ENCODE data around the gene ZSCAN25. TPM values are rescaled to one million over a fixed set of nuclear protein-coding genes. Genes with fewer than 3 reads are reported as not detected.

Gene ZSCAN25
- total RNA-seq, 2 donors from 2014 or later, result 22.2 to 23.1 TPM

- H3K4me1 ChIP-seq (ENCODE audit: control insufficient read depth, insufficient read depth, low read length), result no peaks in the 10 kb centered on the region
- no peaks in the 10 kb centered on the region for H3K27me3 ChIP-seq (ENCODE audit: control insufficient read depth, insufficient read depth, low read length, poor library complexity, severe bottlenecking)
- Mint-ChIP-seq H3K36me3 (ENCODE audit: low read depth) (no peaks in the 10 kb centered on the region), H3K4me3 (no peak overlapping the region), H3K27ac (no peak overlapping the region), H3K27me3 (ENCODE audit: insufficient read depth) (no peaks in the 10 kb centered on the region), H3K9me3 (no peaks in the 10 kb centered on the region), H3K4me1 (no peaks in the 10 kb centered on the region)
- no peaks in the 10 kb centered on the region for H3K36me3 ChIP-seq (ENCODE audit: control insufficient read depth, insufficient read depth, low read length)
- DNase-seq, result no peak
- H3K9me3 ChIP-seq (ENCODE audit: control insufficient read depth, low read length), result no peaks in the 10 kb centered on the region
- no peak overlapping the region for H3K4me3 ChIP-seq (ENCODE audit: low read length)
- H3K9ac ChIP-seq (ENCODE audit: extremely low read depth, low read length, poor library complexity, severe bottlenecking), result no peak overlapping the region
- WGBS, 2 experiments (ENCODE audit: insufficient coverage in 1 of 2, insufficient read length in 1 of 2), result 93 to 94% methylated on average over 4 to 6 of the region's 7 CpGs
- TF ChIP-seq CTCF (conservative IDR thresholded peaks at IDR 0.05), result no peak
- H3K27ac ChIP-seq (ENCODE audit: low read depth, low read length), result no peak overlapping the region
Observed at GRCh38 chr7:99594948-99595745, 21.6 kb upstream of the ZSCAN25 start.

- TF ChIP-seq CTCF (conservative IDR thresholded peaks at IDR 0.05), result no peak
- Mint-ChIP-seq H3K4me3 (no peak overlapping the region), H3K27ac (no peak overlapping the region), H3K9me3 (no peaks in the 10 kb centered on the region), H3K4me1 (no peaks in the 10 kb centered on the region), H3K36me3 (ENCODE audit: low read depth) (no peaks in the 10 kb centered on the region), H3K27me3 (ENCODE audit: insufficient read depth) (no peaks in the 10 kb centered on the region)
- no CpG with 5 or more reads among the region's 1 CpG for WGBS, 2 experiments (ENCODE audit: insufficient coverage in 1 of 2, insufficient read length in 1 of 2)
- H3K27ac ChIP-seq (ENCODE audit: low read depth, low read length), result no peak overlapping the region
- no peak overlapping the region for H3K9ac ChIP-seq (ENCODE audit: extremely low read depth, low read length, poor library complexity, severe bottlenecking)
- H3K36me3 ChIP-seq (ENCODE audit: control insufficient read depth, insufficient read depth, low read length), result no peaks in the 10 kb centered on the region
- H3K9me3 ChIP-seq (ENCODE audit: control insufficient read depth, low read length), result no peaks in the 10 kb centered on the region
- no peaks in the 10 kb centered on the region for H3K4me1 ChIP-seq (ENCODE audit: control insufficient read depth, insufficient read depth, low read length)
- no peak overlapping the region for H3K4me3 ChIP-seq (ENCODE audit: low read length)
- H3K27me3 ChIP-seq (ENCODE audit: control insufficient read depth, insufficient read depth, low read length, poor library complexity, severe bottlenecking), result no peaks in the 10 kb centered on the region
- no peak for DNase-seq
Observed at GRCh38 chr7:99596408-99596955, 20.3 kb upstream of the ZSCAN25 start.

GRCh38 chr7:99597762-99598501, 18.8 kb upstream of the ZSCAN25 start, which contains the start of gene TMEM225B:
Gene TMEM225B (plus strand): TSS chr7:99598267. CDS start chr7:99604389, 6,122 bp downstream.
- Histone ChIP-seq H3K4me3 (ENCODE audit: low read length) (no peak within 1 kb of the TSS), H3K9me3 (ENCODE audit: control insufficient read depth, low read length) (no peaks in the 10 kb centered on the region), H3K27me3 (ENCODE audit: control insufficient read depth, insufficient read depth, low read length, poor library complexity, severe bottlenecking) (no peaks in the 10 kb centered on the region), H3K4me1 (ENCODE audit: control insufficient read depth, insufficient read depth, low read length) (no peaks in the 10 kb centered on the region), H3K27ac (ENCODE audit: low read depth, low read length) (no peak within 1 kb of the TSS), H3K36me3 (ENCODE audit: control insufficient read depth, insufficient read depth, low read length) (no peaks in the 10 kb centered on the region), H3K9ac (ENCODE audit: extremely low read depth, low read length, poor library complexity, severe bottlenecking) (no peak within 1 kb of the TSS)
- 87 to 94% methylated on average over 8 to 33 of the region's 34 CpGs for WGBS, 2 experiments (ENCODE audit: insufficient coverage in 1 of 2, insufficient read length in 1 of 2)
- Mint-ChIP-seq H3K4me3 (no peak within 1 kb of the TSS), H3K27ac (no peak within 1 kb of the TSS), H3K27me3 (ENCODE audit: insufficient read depth) (no peaks in the 10 kb centered on the region), H3K4me1 (no peaks in the 10 kb centered on the region), H3K36me3 (ENCODE audit: low read depth) (no peaks in the 10 kb centered on the region), H3K9me3 (no peaks in the 10 kb centered on the region)
- no peak for DNase-seq
- no peak for TF ChIP-seq CTCF (conservative IDR thresholded peaks at IDR 0.05)
